B cell (primary cell): ENCODE results near the gene CPNE9. TPM values are rescaled to one million over a fixed set of nuclear protein-coding genes. Genes with fewer than 3 reads are reported as not detected.

Source experiments
- ATAC-seq: fragments of 200-7000 bp; cut with Tn5 transposase; one replicate; pipeline ENCODE4 v1.10.0; 2021; ENCODE audit warnings: low read depth, mild to moderate bottlenecking, moderate number of reproducible peaks, moderate library complexity
- CTCF ChIA-PET: fragments of 350-600 bp; sonication (Branson Sonifier 250); formaldehyde crosslinking; loops from one replicate; lab custom pipeline; 2021; ENCODE audit warnings: antibody characterized with exemption, inconsistent platforms; lab: Charles Lee
- POLR2A ChIA-PET: fragments of 350-600 bp; sonication (Branson Sonifier 250); formaldehyde crosslinking; loops from one replicate; lab custom pipeline; 2021; ENCODE audit warnings: antibody characterized with exemption; lab: Charles Lee
- DNase-seq: peaks from one replicate; pipeline ENCODE4 v3.0.0; 2013
- H2AFZ ChIP-seq: 2 replicates; pipeline ENCODE4 v1.6.1; 2012; ENCODE audit warnings: mild to moderate bottlenecking, low read depth, low read length; ENCODE audit not compliant: insufficient read depth, poor library complexity, severe bottlenecking
- H3K27ac ChIP-seq, 2 donors: 1 replicate in 1 of 2; 2 replicates in 1 of 2; pipeline ENCODE4 v1.5.1; 2012 to 2013; ENCODE audit warnings: low read length in 2 of 2, mild to moderate bottlenecking in 2 of 2, moderate library complexity in 1 of 2
- H3K27me3 ChIP-seq, 4 experiments: fragments of 200-600 bp in 1 of 4; sonication (generic) in 1 of 4; replicated peaks in 1 of 4; 1 replicate in 2 of 4; 2 replicates in 2 of 4; pipeline versions ENCODE4 v1.6.1 to v1.7.0; 2013 to 2016; ENCODE audit warnings: low read length in 3 of 4, mild to moderate bottlenecking in 2 of 4, mixed read lengths in 1 of 4, moderate library complexity in 1 of 4; ENCODE audit not compliant: insufficient read depth in 4 of 4, control insufficient read depth in 3 of 4; ENCODE audit errors: control extremely low read depth in 1 of 4
- H3K36me3 ChIP-seq, 2 experiments: replicated peaks in 1 of 2; 1 replicate in 1 of 2; 2 replicates in 1 of 2; pipeline versions ENCODE4 v1.6.1 to v1.7.1; 2013; ENCODE audit warnings: low read length in 1 of 2; ENCODE audit not compliant: insufficient read depth in 2 of 2, control insufficient read depth in 1 of 2; ENCODE audit errors: control extremely low read depth in 1 of 2, extremely low read depth in 1 of 2
- H3K4me1 ChIP-seq, 2 donors: fragments of 200-600 bp in 1 of 2; sonication (generic) in 1 of 2; 1 replicate in 1 of 2; 2 replicates in 1 of 2; pipeline versions ENCODE4 v1.5.1 to v1.6.1; 2013 to 2017; ENCODE audit warnings: low read length in 2 of 2; ENCODE audit not compliant: control insufficient read depth in 2 of 2, insufficient read depth in 2 of 2
- H3K4me2 ChIP-seq: replicated peaks from 2 replicates; pipeline ENCODE3; 2012; ENCODE audit warnings: mild to moderate bottlenecking, low read depth, low read length; ENCODE audit not compliant: poor library complexity, severe bottlenecking
- H3K4me3 ChIP-seq, 5 experiments: fragments of 200-600 bp in 1 of 5; sonication (generic) in 1 of 5; 1 replicate in 3 of 5; 2 replicates in 2 of 5; pipeline versions ENCODE4 v1.5.1 to v1.7.0; 2011 to 2016; ENCODE audit warnings: low read length in 4 of 5, mild to moderate bottlenecking in 4 of 5, low read depth in 2 of 5, control low read depth in 1 of 5, moderate library complexity in 1 of 5; ENCODE audit not compliant: insufficient read depth in 1 of 5; ENCODE audit errors: control extremely low read depth in 1 of 5, extremely low read depth in 1 of 5
- H3K79me2 ChIP-seq: fragments of 200-600 bp; sonication (generic); one replicate; pipeline ENCODE4 v1.6.0; 2016; ENCODE audit warnings: low read length; ENCODE audit not compliant: control insufficient read depth, insufficient read depth
- H3K9ac ChIP-seq: fragments of 200-600 bp; sonication (generic); 2 replicates; pipeline ENCODE4 v1.6.1; 2017; ENCODE audit warnings: mild to moderate bottlenecking, low read length, moderate library complexity
- H3K9me3 ChIP-seq, 3 donors: one replicate each; pipeline versions ENCODE4 v1.6.1 to v1.7.1; 2013; ENCODE audit warnings: low read length in 2 of 3; ENCODE audit not compliant: control insufficient read depth in 2 of 3, insufficient read depth in 1 of 3; ENCODE audit errors: control extremely low read depth in 1 of 3
- H4K20me1 ChIP-seq: 2 replicates; pipeline ENCODE4 v1.6.0; 2012; ENCODE audit warnings: mild to moderate bottlenecking, low read length; ENCODE audit not compliant: insufficient read depth, control insufficient read depth, poor library complexity, severe bottlenecking
- H3K27ac Mint-ChIP-seq: one replicate; pipeline ENCODE4 v1.8.0; 2021; ENCODE audit warnings: mixed read lengths
- H3K27me3 Mint-ChIP-seq: one replicate; pipeline ENCODE4 v1.8.0; 2021; ENCODE audit warnings: mixed read lengths
- H3K4me1 Mint-ChIP-seq: one replicate; pipeline ENCODE4 v1.8.0; 2021; ENCODE audit warnings: mixed read lengths
- H3K4me3 Mint-ChIP-seq: one replicate; pipeline ENCODE4 v1.8.0; 2021; ENCODE audit warnings: mixed read lengths
- H3K9me3 Mint-ChIP-seq: one replicate; pipeline ENCODE4 v1.8.0; 2022; ENCODE audit warnings: mixed read lengths; ENCODE audit not compliant: insufficient read depth
- CTCF ChIP-seq: fragments of 200-600 bp; IDR thresholded peaks from one replicate; pipeline ENCODE4 v1.8.0; 2022; ENCODE audit warnings: antibody characterized with exemption, mild to moderate bottlenecking
- EZH2 ChIP-seq: IDR thresholded peaks from 2 replicates; pipeline ENCODE4 v1.6.1; 2012; ENCODE audit warnings: borderline replicate concordance, low read depth, mild to moderate bottlenecking, moderate library complexity, low read length; ENCODE audit not compliant: insufficient read depth, poor library complexity, severe bottlenecking
- WGBS: methylation state at CpG from one replicate; pipeline ENCODE4 v1.1.5; 2013; ENCODE audit warnings: missing lambda C conversion rate; ENCODE audit not compliant: insufficient coverage; 5-methylcytosine and 5-hydroxymethylcytosine counted together
- intact Hi-C: fragments of 100-400 bp; cut with micrococcal nuclease; formaldehyde crosslinking; loops from one replicate; pipeline ENCODE4 v1.10.0; 2022
- polyA plus RNA-seq: library from polyadenylated mRNA; depleted of rRNA; stranded (reverse); fragments of >200 nt; gene quantifications from 2 replicates; pipeline ENCODE4 v1.2.3, GENCODE V29; 2012
- total RNA-seq, 2 donors: library from RNA; stranded (reverse); fragments of 120-200 nt in 1 of 2; gene quantifications; 1 replicate in 1 of 2; 2 replicates in 1 of 2; pipeline versions ENCODE4 v1.2.3 to v1.2.4, GENCODE V29; 2013 to 2022

CPNE9 gene
- total and polyA plus RNA-seq, 2 donors (not counting 1 experiment from before 2014, with no cell fraction given), result 0.30 to 0.37 TPM

- intact Hi-C loops, result loop anchor here (1.0 kb wide), 1 partner anchor 36 kb away; no protein-coding TSS in a partner anchor
- no peaks in the 10 kb centered on the region for H3K79me2 ChIP-seq
- no peak overlapping the region for H3K4me2 ChIP-seq
- no peak overlapping the region for H3K27ac Mint-ChIP-seq
- no peaks in the 10 kb centered on the region for H3K27me3 ChIP-seq
- TF ChIP-seq CTCF (no peak), EZH2 (no peak)
- H3K4me1 ChIP-seq, result peaks cover 17 to 27% of the 10 kb centered on the region in 2 donors
- CTCF ChIA-PET, result interaction anchor here (0.9 to 1.7 kb wide), 2 partner anchors 11 to 36 kb away, joined by 3 to 5 read pairs; no protein-coding TSS in a partner anchor
- peaks cover 95% of the 10 kb centered on the region for H4K20me1 ChIP-seq
- no peaks in the 10 kb centered on the region for H3K9me3 ChIP-seq
- 100% methylated on average over 1 of the region's 2 CpGs for WGBS
- ATAC-seq, result no peak
- H3K4me3 ChIP-seq, result no peak overlapping the region
- H3K4me3 Mint-ChIP-seq, result no peak overlapping the region
- no peak overlapping the region for H3K9ac ChIP-seq
- no peak overlapping the region for H3K27ac ChIP-seq
- no peak overlapping the region for H2AFZ ChIP-seq
- POLR2A ChIA-PET, result interaction anchor here (1.0 kb wide), 1 partner anchor 507 kb away, joined by 8 read pairs; no protein-coding TSS in a partner anchor
- H3K4me1 Mint-ChIP-seq, result peaks cover 25% of the 10 kb centered on the region
- H3K36me3 ChIP-seq, result peaks cover 2 to 99% of the 10 kb centered on the region in 2 experiments
- no peaks in the 10 kb centered on the region for H3K9me3 Mint-ChIP-seq
- no peaks in the 10 kb centered on the region for H3K27me3 Mint-ChIP-seq
- no peak for DNase-seq
Observed at GRCh38 chr3:9691636-9692035, 12.0 kb upstream of the CPNE9 start.

DNA sequence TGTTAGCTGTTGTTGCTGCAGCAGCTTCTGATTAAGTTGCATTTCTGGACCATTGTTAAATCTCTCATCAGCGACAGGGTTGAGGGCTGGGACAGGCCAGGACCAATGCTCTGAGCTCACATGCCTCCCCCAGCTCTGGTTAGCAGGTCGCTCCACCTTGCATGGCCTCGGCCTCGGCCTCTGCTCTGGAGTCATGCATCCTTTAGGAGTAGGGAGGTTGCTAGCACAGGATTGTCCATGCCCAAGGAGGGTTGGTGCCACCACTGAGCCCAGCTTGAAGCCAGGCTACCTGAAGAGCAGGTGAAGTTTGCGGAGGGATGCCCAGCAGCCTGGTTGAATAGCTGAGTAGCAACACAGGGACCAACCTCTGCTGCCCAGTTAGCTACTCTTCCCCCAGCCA is 11.2 kb upstream of the CPNE9 start:
- WGBS, result 98% methylated on average over 5 of the region's 5 CpGs
- Mint-ChIP-seq H3K4me1 (peaks cover 25% of the 10 kb centered on the region), H3K9me3 (no peaks in the 10 kb centered on the region), H3K4me3 (no peak overlapping the region), H3K27ac (no peak overlapping the region), H3K27me3 (no peaks in the 10 kb centered on the region)
- ATAC-seq, result no peak
- Histone ChIP-seq H3K27ac (no peak overlapping the region), H3K4me2 (no peak overlapping the region), H2AFZ (no peak overlapping the region), H3K4me3 (no peak overlapping the region), H3K9ac (no peak overlapping the region), H3K27me3 (no peaks in the 10 kb centered on the region), H4K20me1 (peaks cover 94% of the 10 kb centered on the region), H3K4me1 (peaks cover 17 to 27% of the 10 kb centered on the region in 2 donors), H3K36me3 (peaks cover 2 to 99% of the 10 kb centered on the region in 2 experiments), H3K79me2 (no peaks in the 10 kb centered on the region), H3K9me3 (no peaks in the 10 kb centered on the region)
- DNase-seq, result no peak
- ChIA-PET POLR2A (interaction anchor here (0.6 to 1.0 kb wide), 2 partner anchors 30 to 507 kb away, joined by 4 to 8 read pairs; no protein-coding TSS in a partner anchor), CTCF (interaction anchor here (1.7 kb wide), 1 partner anchor 36 kb away, joined by 5 read pairs; no protein-coding TSS in a partner anchor)
- TF ChIP-seq EZH2, result no peak
- TF ChIP-seq CTCF, result no peak
- intact Hi-C loops, result no loop called here
